ENCODE data around the gene PRSS22. TPM values are rescaled to one million over a fixed set of nuclear protein-coding genes. Genes with fewer than 3 reads are reported as not detected.

Gene PRSS22
- total and polyA plus RNA-seq, 2 experiments from 2014 or later = 1.3 to 2.0 TPM

DNA sequence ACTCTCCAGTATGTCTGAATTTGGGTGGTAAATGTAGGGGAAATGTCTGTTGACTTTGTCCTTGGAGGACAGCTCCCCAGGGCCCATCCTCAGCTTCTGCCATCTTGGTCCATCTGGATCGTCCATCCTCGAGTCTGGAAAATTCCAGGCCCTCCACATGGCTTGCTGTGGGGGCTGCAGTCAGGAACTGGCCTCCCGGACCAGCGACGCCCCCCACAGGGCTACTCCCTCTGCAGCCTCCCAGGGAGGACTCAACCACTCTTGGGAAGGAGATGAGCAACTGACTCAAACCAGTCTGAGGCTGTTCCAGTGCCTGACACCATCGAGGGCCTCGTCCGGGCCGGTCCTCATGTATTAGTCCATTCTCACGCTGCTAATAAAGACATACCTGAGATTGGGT, 33.3 kb downstream of the PRSS22 start:
- Mint-ChIP-seq H3K27ac (no peak overlapping the region), H3K4me1 (no peaks in the 10 kb centered on the region), H3K27me3 (ENCODE audit: insufficient read depth, low read depth, poor library complexity) (peaks cover 5% of the 10 kb centered on the region), H3K4me3 (no peak overlapping the region; the same call in 2 of the 3 replicates), H3K36me3 (ENCODE audit: low read depth) (no peaks in the 10 kb centered on the region), H3K9me3 (no peaks in the 10 kb centered on the region)
- no peak overlapping the region for H3K4me2 ChIP-seq
- no peaks in the 10 kb centered on the region for H3K79me2 ChIP-seq (replicated peaks; ENCODE audit: insufficient read depth)
- H3K36me3 ChIP-seq (ENCODE audit: insufficient read depth) = no peaks in the 10 kb centered on the region
- H3K27ac ChIP-seq (ENCODE audit: low read depth) = no peak overlapping the region
- H3K27me3 ChIP-seq (ENCODE audit: insufficient read depth) = no peaks in the 10 kb centered on the region
- DNase-seq (ENCODE audit: low spot score) (no peak), ATAC-seq (no peak)
- H3F3A ChIP-seq (replicated peaks; ENCODE audit: low read depth) = no peaks in the 10 kb centered on the region
- H4K20me1 ChIP-seq (replicated peaks; ENCODE audit: insufficient read depth) = no peaks in the 10 kb centered on the region
- H3K4me1 ChIP-seq (ENCODE audit: insufficient read depth) = no peaks in the 10 kb centered on the region
- H3K9me2 ChIP-seq (ENCODE audit: insufficient read depth) = no peaks in the 10 kb centered on the region
- H2AFZ ChIP-seq = no peak overlapping the region
- H3K4me3 ChIP-seq = no peak overlapping the region
- no peak for TF ChIP-seq EZH2 (IDR thresholded peaks at IDR 0.05; ENCODE audit: low read depth, unreplicated experiment)
- TF ChIP-seq, protein P1, sequence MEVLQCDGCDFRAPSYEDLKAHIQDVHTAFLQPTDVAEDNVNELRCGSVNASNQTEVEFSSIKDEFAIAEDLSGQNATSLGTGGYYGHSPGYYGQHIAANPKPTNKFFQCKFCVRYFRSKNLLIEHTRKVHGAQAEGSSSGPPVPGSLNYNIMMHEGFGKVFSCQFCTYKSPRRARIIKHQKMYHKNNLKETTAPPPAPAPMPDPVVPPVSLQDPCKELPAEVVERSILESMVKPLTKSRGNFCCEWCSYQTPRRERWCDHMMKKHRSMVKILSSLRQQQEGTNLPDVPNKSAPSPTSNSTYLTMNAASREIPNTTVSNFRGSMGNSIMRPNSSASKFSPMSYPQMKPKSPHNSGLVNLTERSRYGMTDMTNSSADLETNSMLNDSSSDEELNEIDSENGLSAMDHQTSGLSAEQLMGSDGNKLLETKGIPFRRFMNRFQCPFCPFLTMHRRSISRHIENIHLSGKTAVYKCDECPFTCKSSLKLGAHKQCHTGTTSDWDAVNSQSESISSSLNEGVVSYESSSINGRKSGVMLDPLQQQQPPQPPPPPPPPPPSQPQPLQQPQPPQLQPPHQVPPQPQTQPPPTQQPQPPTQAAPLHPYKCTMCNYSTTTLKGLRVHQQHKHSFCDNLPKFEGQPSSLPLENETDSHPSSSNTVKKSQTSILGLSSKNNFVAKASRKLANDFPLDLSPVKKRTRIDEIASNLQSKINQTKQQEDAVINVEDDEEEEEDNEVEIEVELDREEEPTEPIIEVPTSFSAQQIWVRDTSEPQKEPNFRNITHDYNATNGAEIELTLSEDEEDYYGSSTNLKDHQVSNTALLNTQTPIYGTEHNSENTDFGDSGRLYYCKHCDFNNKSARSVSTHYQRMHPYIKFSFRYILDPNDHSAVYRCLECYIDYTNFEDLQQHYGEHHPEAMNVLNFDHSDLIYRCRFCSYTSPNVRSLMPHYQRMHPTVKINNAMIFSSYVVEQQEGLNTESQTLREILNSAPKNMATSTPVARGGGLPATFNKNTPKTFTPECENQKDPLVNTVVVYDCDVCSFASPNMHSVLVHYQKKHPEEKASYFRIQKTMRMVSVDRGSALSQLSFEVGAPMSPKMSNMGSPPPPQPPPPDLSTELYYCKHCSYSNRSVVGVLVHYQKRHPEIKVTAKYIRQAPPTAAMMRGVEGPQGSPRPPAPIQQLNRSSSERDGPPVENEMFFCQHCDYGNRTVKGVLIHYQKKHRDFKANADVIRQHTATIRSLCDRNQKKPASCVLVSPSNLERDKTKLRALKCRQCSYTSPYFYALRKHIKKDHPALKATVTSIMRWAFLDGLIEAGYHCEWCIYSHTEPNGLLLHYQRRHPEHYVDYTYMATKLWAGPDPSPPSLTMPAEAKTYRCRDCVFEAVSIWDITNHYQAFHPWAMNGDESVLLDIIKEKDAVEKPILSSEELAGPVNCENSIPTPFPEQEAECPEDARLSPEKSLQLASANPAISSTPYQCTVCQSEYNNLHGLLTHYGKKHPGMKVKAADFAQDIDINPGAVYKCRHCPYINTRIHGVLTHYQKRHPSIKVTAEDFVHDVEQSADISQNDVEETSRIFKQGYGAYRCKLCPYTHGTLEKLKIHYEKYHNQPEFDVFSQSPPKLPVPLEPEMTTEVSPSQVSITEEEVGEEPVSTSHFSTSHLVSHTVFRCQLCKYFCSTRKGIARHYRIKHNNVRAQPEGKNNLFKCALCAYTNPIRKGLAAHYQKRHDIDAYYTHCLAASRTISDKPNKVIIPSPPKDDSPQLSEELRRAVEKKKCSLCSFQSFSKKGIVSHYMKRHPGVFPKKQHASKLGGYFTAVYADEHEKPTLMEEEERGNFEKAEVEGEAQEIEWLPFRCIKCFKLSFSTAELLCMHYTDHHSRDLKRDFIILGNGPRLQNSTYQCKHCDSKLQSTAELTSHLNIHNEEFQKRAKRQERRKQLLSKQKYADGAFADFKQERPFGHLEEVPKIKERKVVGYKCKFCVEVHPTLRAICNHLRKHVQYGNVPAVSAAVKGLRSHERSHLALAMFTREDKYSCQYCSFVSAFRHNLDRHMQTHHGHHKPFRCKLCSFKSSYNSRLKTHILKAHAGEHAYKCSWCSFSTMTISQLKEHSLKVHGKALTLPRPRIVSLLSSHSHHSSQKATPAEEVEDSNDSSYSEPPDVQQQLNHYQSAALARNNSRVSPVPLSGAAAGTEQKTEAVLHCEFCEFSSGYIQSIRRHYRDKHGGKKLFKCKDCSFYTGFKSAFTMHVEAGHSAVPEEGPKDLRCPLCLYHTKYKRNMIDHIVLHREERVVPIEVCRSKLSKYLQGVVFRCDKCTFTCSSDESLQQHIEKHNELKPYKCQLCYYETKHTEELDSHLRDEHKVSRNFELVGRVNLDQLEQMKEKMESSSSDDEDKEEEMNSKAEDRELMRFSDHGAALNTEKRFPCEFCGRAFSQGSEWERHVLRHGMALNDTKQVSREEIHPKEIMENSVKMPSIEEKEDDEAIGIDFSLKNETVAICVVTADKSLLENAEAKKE (CRISPR knock-in tag; IDR thresholded peaks at IDR 0.05) = no peak
- TF ChIP-seq CREB1 (CRISPR knock-in tag; IDR thresholded peaks at IDR 0.05; ENCODE audit: low read depth) = no peak
- no peak for TF ChIP-seq ZNF114 (CRISPR knock-in tag; IDR thresholded peaks at IDR 0.05)
- no peak for TF ChIP-seq JUNB (IDR thresholded peaks at IDR 0.05; ENCODE audit: unreplicated experiment)
- no peak for TF ChIP-seq STAT1 (IDR thresholded peaks at IDR 0.05; ENCODE audit: unreplicated experiment)
- no peak for TF ChIP-seq NANOG (IDR thresholded peaks at IDR 0.05; ENCODE audit: borderline replicate concordance)
- TF ChIP-seq ZNF331 (CRISPR knock-in tag; IDR thresholded peaks at IDR 0.05; ENCODE audit: low read depth) = no peak
- TF ChIP-seq, protein P2, sequence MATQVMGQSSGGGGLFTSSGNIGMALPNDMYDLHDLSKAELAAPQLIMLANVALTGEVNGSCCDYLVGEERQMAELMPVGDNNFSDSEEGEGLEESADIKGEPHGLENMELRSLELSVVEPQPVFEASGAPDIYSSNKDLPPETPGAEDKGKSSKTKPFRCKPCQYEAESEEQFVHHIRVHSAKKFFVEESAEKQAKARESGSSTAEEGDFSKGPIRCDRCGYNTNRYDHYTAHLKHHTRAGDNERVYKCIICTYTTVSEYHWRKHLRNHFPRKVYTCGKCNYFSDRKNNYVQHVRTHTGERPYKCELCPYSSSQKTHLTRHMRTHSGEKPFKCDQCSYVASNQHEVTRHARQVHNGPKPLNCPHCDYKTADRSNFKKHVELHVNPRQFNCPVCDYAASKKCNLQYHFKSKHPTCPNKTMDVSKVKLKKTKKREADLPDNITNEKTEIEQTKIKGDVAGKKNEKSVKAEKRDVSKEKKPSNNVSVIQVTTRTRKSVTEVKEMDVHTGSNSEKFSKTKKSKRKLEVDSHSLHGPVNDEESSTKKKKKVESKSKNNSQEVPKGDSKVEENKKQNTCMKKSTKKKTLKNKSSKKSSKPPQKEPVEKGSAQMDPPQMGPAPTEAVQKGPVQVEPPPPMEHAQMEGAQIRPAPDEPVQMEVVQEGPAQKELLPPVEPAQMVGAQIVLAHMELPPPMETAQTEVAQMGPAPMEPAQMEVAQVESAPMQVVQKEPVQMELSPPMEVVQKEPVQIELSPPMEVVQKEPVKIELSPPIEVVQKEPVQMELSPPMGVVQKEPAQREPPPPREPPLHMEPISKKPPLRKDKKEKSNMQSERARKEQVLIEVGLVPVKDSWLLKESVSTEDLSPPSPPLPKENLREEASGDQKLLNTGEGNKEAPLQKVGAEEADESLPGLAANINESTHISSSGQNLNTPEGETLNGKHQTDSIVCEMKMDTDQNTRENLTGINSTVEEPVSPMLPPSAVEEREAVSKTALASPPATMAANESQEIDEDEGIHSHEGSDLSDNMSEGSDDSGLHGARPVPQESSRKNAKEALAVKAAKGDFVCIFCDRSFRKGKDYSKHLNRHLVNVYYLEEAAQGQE (IDR thresholded peaks at IDR 0.05; ENCODE audit: unreplicated experiment) = no peak
- TF ChIP-seq, protein P3, sequence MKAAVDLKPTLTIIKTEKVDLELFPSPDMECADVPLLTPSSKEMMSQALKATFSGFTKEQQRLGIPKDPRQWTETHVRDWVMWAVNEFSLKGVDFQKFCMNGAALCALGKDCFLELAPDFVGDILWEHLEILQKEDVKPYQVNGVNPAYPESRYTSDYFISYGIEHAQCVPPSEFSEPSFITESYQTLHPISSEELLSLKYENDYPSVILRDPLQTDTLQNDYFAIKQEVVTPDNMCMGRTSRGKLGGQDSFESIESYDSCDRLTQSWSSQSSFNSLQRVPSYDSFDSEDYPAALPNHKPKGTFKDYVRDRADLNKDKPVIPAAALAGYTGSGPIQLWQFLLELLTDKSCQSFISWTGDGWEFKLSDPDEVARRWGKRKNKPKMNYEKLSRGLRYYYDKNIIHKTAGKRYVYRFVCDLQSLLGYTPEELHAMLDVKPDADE (IDR thresholded peaks at IDR 0.05) = no peak
- TF ChIP-seq, protein P4, sequence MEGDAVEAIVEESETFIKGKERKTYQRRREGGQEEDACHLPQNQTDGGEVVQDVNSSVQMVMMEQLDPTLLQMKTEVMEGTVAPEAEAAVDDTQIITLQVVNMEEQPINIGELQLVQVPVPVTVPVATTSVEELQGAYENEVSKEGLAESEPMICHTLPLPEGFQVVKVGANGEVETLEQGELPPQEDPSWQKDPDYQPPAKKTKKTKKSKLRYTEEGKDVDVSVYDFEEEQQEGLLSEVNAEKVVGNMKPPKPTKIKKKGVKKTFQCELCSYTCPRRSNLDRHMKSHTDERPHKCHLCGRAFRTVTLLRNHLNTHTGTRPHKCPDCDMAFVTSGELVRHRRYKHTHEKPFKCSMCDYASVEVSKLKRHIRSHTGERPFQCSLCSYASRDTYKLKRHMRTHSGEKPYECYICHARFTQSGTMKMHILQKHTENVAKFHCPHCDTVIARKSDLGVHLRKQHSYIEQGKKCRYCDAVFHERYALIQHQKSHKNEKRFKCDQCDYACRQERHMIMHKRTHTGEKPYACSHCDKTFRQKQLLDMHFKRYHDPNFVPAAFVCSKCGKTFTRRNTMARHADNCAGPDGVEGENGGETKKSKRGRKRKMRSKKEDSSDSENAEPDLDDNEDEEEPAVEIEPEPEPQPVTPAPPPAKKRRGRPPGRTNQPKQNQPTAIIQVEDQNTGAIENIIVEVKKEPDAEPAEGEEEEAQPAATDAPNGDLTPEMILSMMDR (conservative IDR thresholded peaks at IDR 0.05; ENCODE audit: low read depth in 2 of 2) = no peak
- no peak for TF ChIP-seq POLR2AphosphoS5 (IDR thresholded peaks at IDR 0.05; ENCODE audit: low read depth)
- no peak for TF ChIP-seq EZH2phosphoT487 (IDR thresholded peaks at IDR 0.05; ENCODE audit: unreplicated experiment)

Measured in GM23338 (cell line).